C4-2B (cell line): ENCODE results near the gene FAM20B.

Experiments used
- CTCF ChIP-seq: fragments of 450-650 bp; conservative IDR thresholded peaks from 2 replicates; pipeline ENCODE4 v1.5.1; 2017; ENCODE audit warnings: mild to moderate bottlenecking
- ZFX ChIP-seq: fragments of 450-650 bp; IDR thresholded peaks from 2 replicates; pipeline ENCODE4 v1.6.1; 2017

DNA sequence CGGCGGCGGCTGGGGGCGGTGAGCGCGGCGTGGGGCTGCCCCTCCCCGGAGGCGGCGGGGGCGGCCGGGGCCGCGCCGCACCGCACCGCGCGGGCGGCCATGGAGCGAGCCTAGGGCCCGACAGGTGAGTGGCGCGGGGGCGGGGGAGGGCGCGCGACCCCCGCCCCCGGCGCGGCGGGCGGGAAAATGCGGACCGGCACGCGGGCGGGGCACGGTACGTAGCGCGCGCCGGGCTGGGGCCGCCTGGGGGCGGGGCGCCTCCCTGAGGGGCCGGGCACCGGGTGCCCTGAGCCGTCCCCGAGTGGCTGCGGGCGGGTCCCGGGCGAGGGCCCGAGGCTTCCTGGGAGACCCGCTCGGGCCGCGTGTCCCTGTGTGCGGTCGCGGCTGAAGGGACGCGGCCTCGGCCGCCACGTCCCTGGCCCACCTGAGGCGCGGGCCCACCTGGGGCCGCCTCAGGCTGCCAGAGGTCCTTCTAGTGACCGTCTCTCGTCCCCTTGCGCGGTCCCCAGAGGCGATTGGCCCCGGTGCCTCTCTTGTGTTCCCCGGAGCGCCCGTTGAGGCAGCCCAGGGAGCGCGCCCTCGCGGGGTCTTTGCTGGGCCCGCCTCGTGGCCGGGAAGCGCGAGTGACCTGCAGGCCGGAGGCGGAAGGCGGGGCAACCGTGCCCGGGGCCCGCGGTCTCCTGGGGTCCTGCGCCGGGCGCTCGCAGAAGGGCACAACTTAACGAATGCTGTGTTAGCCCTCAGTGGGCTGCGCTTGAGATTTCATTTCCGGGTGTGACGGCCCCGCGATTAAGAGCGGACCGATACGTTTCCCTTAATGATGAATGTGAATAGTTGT, 500 bp downstream of the FAM20B start:
- TF ChIP-seq CTCF (no peak), ZFX (peak; percentile 94)
